Measurements from ENCODE around the gene SREBF2. TPM values are rescaled to one million over a fixed set of nuclear protein-coding genes. Genes with fewer than 3 reads are reported as not detected.

SREBF2 gene
- polyA plus RNA-seq, 1 donor from 2014 or later = 73.0 TPM

DNA sequence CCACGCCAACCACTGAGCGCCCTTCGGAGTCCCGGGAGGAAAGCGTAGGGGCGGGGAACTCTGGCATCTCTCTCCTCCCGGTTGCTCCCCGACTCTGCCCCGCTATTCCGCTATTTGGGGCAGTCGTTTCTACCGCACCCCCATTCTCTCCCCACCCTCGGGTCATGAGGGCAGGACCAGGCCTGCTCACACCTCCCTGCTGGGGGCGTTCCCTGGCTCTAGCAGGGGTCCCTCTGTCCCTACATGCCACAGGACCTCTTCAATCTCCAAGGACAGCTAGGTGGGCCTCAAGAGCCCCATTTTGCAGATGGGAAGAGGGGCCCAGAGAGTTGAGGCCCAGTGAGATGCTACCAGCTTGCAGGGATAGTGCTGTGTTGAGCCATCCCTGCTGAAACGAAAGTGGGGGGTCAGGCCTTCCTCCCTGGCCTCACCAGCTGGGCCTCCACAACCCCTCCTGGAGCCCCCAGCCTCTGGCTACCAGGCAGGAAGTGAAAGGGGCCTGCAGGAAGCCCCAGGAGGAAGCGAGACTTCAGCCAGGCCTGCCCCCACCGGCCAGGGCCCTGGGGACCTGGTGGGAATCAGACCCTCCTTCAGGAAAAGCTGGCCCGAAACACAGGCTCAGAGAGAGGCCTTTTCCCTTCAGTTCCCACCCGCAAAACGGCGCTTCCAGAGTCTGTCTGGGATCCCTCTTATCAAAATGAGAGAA lies 87.5 kb downstream of the SREBF2 start:
- H3K79me2 ChIP-seq (replicated peaks; ENCODE audit: insufficient read depth, low read length) = no peaks in the 10 kb centered on the region
- no peak overlapping the region for H3K9ac ChIP-seq (ENCODE audit: low read length)
- no peaks in the 10 kb centered on the region for H3K9me3 ChIP-seq (ENCODE audit: low read length)
- no peak overlapping the region for H3K27ac ChIP-seq (ENCODE audit: low read length)
- H3K27me3 ChIP-seq (ENCODE audit: insufficient read depth, low read depth, low read length) = peaks cover 60% of the 10 kb centered on the region
- no peaks in the 10 kb centered on the region for H4K20me1 ChIP-seq (ENCODE audit: insufficient read depth)
- no peak overlapping the region for H2AFZ ChIP-seq (ENCODE audit: low read depth, low read length)
- no peak overlapping the region for H3K4me3 ChIP-seq (ENCODE audit: low read length)
- H3K36me3 ChIP-seq (ENCODE audit: insufficient read depth, low read length) = no peaks in the 10 kb centered on the region
- no peaks in the 10 kb centered on the region for H3K9me2 ChIP-seq (ENCODE audit: insufficient read depth, low read length)
- no peaks in the 10 kb centered on the region for H3F3A ChIP-seq (ENCODE audit: insufficient read depth, low read length, poor library complexity, severe bottlenecking)
- TF ChIP-seq TAF1 (IDR thresholded peaks at IDR 0.05; ENCODE audit: low read depth) (no peak), RAD21 (conservative IDR thresholded peaks at IDR 0.05) (no peak), POLR2AphosphoS5 (IDR thresholded peaks at IDR 0.05) (no peak), EP300 (conservative IDR thresholded peaks at IDR 0.05; ENCODE audit: poor library complexity, severe bottlenecking) (no peak), SMC3 (conservative IDR thresholded peaks at IDR 0.05; ENCODE audit: poor library complexity) (no peak)
- TF ChIP-seq, protein P1, sequence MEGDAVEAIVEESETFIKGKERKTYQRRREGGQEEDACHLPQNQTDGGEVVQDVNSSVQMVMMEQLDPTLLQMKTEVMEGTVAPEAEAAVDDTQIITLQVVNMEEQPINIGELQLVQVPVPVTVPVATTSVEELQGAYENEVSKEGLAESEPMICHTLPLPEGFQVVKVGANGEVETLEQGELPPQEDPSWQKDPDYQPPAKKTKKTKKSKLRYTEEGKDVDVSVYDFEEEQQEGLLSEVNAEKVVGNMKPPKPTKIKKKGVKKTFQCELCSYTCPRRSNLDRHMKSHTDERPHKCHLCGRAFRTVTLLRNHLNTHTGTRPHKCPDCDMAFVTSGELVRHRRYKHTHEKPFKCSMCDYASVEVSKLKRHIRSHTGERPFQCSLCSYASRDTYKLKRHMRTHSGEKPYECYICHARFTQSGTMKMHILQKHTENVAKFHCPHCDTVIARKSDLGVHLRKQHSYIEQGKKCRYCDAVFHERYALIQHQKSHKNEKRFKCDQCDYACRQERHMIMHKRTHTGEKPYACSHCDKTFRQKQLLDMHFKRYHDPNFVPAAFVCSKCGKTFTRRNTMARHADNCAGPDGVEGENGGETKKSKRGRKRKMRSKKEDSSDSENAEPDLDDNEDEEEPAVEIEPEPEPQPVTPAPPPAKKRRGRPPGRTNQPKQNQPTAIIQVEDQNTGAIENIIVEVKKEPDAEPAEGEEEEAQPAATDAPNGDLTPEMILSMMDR (IDR thresholded peaks at IDR 0.05; ENCODE audit: poor library complexity, severe bottlenecking) = no peak
- no peak overlapping the region for H3K4me2 ChIP-seq (ENCODE audit: low read length)

DNA sequence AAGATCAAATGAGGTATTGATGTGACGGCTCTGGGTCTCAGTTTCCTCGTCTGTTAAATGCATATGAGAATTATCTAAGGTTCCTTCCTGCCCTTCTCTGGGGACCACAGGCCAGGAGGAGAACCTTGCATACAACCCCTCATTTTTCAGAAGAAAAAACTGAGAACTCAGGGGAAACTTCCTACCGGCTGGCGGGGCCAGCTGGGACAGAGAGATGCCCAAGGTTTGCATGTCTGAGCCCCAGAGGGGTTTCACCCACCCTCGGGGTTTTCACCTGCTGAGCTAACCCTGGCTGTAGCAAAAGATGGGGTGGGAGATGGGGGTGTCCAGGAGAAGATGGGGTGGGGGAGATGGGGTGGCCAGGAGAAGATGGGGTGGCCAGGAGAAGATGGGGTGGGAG lies 89.4 kb downstream of the SREBF2 start:
- H3K9ac ChIP-seq (ENCODE audit: low read length) = no peak overlapping the region
- no peaks in the 10 kb centered on the region for H3K9me3 ChIP-seq (ENCODE audit: low read length)
- TF ChIP-seq EP300 (conservative IDR thresholded peaks at IDR 0.05; ENCODE audit: poor library complexity, severe bottlenecking) (no peak), RAD21 (conservative IDR thresholded peaks at IDR 0.05) (no peak), MXI1 (conservative IDR thresholded peaks at IDR 0.05; ENCODE audit: poor library complexity, severe bottlenecking) (no peak), POLR2AphosphoS5 (IDR thresholded peaks at IDR 0.05) (no peak), EZH2 (IDR thresholded peaks at IDR 0.05; ENCODE audit: borderline replicate concordance, insufficient read depth, low read length, poor library complexity, severe bottlenecking) (no peak), TAF1 (IDR thresholded peaks at IDR 0.05; ENCODE audit: low read depth) (no peak)
- TF ChIP-seq, protein P2, sequence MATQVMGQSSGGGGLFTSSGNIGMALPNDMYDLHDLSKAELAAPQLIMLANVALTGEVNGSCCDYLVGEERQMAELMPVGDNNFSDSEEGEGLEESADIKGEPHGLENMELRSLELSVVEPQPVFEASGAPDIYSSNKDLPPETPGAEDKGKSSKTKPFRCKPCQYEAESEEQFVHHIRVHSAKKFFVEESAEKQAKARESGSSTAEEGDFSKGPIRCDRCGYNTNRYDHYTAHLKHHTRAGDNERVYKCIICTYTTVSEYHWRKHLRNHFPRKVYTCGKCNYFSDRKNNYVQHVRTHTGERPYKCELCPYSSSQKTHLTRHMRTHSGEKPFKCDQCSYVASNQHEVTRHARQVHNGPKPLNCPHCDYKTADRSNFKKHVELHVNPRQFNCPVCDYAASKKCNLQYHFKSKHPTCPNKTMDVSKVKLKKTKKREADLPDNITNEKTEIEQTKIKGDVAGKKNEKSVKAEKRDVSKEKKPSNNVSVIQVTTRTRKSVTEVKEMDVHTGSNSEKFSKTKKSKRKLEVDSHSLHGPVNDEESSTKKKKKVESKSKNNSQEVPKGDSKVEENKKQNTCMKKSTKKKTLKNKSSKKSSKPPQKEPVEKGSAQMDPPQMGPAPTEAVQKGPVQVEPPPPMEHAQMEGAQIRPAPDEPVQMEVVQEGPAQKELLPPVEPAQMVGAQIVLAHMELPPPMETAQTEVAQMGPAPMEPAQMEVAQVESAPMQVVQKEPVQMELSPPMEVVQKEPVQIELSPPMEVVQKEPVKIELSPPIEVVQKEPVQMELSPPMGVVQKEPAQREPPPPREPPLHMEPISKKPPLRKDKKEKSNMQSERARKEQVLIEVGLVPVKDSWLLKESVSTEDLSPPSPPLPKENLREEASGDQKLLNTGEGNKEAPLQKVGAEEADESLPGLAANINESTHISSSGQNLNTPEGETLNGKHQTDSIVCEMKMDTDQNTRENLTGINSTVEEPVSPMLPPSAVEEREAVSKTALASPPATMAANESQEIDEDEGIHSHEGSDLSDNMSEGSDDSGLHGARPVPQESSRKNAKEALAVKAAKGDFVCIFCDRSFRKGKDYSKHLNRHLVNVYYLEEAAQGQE (IDR thresholded peaks at IDR 0.05; ENCODE audit: borderline replicate concordance) = no peak
- H3K4me3 ChIP-seq (ENCODE audit: low read length) = no peak overlapping the region
- H3K79me2 ChIP-seq (replicated peaks; ENCODE audit: insufficient read depth, low read length) = no peaks in the 10 kb centered on the region
- peaks cover 55% of the 10 kb centered on the region for H3K27me3 ChIP-seq (ENCODE audit: insufficient read depth, low read depth, low read length)
- H3K4me2 ChIP-seq (ENCODE audit: low read length) = no peak overlapping the region
- H3K9me2 ChIP-seq (ENCODE audit: insufficient read depth, low read length) = no peaks in the 10 kb centered on the region
- H3K27ac ChIP-seq (ENCODE audit: low read length) = no peak overlapping the region
- no peaks in the 10 kb centered on the region for H3K36me3 ChIP-seq (ENCODE audit: insufficient read depth, low read length)
- H3F3A ChIP-seq (ENCODE audit: insufficient read depth, low read length, poor library complexity, severe bottlenecking) = no peaks in the 10 kb centered on the region
- H4K20me1 ChIP-seq (ENCODE audit: insufficient read depth) = no peaks in the 10 kb centered on the region
- no peak overlapping the region for H2AFZ ChIP-seq (ENCODE audit: low read depth, low read length)
